G401.6 (cell line): Measurements from ENCODE around the gene MAMDC4.
"Not testable (repeated sequence)": the region's sequence is repeated elsewhere in the genome, so short reads cannot be mapped to it uniquely, and the experiment has no call there.

Experiments
- FAIRE-seq: peaks from 2 replicates; lab custom pipeline; 2012; peaks lifted over from hg19 to GRCh38; lab: Jason Lieb, UNC

Gene MAMDC4

DNA sequence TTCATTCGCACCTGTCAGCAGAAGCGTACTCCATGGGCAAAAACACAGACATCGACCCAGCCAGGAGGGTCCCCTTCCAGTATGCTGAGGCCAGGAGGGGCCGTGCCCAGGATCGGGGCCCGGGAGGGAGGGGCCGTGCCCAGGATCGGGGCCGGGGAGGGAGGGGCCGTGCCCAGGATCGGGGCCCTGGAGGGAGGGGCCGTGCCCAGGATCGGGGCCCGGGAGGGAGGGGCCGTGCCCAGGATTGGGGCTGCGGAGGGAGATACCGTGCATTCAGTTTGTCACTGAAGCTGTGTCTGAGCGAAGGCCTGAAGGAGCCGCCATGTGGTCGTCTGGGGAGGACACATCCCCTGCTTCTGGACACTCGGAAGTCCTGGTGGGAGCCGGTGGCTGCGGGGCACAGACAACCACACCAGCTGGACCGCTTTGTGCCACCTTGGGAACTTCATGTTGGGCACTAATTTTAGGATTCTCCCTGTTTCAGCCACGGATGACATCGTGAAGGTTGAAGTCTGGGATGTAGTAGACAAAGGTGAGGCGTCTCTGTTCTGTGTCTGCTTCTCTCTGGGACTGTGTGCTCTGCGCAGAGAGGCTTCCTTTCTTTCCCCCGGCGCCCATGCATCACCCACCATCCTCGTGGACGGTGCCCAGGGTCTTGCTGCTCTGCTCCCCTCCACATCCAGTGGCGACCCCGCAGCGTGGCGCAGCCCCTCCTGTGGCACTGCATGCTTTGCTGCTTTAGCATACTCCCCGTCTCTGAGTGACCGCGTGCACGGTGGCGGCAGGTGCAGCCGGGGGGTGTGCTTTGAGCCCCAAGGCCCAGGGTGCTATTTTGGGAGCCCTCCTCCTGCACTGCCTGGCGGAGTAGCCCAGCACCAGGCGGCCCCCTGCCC, 26.6 kb upstream of the MAMDC4 start:
- FAIRE-seq, result no peak

DNA sequence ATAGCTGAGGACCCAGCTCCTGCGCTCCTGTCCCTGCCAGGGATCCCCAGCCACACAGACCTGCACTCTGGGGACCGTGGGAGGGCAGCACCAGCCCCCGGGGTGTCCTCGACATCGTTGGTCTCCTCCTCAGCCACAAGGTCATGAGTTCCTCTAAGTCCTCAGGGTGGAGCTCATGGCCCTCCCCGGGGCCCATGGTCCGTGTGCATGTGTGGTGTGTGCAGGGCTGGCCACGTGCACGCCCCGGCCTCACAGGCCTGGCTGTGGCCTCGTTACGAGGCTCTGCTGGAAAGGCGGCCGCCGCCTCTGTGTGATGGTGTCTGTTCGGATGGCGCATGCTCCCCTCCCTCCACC, 26.0 kb upstream of the MAMDC4 start:
- no peak for FAIRE-seq

DNA sequence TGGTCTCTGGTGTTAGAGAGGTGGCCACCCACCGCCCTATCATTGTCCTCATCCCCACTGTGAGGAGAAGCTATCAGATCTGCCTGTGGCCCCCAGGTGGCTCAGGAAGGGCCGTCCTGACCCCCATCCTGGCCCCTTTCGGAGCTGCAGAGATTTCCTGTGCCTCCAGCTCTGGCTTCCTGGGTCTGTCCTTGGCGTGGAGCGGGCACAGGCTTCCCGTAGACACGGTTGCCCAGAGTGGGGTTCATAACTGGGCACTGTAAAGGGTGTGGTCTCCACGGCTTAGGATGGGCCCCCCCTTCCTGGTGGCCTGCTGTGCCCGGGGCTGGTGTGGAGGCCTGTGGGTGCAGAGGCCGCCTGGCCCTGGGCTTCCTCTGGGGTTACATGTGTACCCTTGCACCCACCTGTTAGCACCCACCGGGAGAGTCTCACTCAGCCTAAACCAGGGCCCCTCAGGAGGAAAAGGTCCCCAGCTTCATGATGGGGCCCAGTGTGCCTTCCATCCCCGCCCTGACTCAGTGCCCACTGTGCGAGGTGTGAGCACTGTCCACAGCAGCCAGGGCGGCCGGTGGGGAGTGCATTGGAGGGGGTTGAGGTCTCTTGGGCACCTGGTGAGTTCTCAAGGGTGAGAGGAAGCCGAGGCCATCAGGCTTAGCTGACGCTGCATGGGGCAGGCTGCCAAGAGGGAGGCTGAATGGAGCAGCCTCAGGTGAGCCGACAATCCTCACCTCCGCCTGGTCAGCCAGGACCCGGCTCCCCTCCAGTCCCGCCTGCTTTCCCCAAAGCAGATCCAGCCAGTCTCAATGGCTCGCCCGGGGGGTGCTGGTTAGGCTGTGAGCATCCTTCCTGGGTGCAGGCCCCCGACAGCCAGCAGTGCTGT, 25.2 kb upstream of the MAMDC4 start:
- FAIRE-seq, result no peak

DNA sequence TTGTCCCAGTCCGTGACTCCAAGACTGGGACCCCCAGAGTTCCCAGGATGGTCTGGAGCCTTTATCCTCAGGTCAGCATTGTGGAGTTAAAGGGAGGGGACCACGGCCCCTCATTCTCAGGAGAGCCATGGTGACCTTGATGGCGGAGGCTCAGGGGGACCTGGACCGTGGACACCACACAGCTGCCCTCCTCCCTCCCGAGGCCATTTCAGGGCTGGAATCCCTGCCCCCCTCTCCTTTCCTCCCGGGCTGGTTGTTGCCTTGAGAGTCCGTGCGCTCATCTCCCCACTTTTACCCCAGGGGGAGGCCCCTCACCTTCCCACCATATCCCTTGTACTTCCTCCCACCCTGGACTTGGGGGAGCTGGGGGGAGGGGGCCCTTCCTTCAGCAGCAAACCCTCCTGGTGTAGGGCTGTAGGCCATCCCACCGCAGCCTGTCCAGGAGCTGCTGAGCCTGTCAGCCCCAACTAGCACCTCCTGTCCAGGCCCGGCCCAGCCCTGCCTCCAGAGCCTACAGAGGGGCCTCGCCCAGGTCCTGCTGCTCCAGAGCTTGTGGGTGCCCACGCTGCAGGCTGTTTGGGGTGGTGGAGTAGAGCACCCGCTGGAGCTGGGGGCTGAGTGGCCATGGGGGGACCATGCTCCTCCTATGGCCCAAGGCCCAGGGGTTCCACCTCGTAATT, 24.2 kb upstream of the MAMDC4 start:
- no peak for FAIRE-seq

DNA sequence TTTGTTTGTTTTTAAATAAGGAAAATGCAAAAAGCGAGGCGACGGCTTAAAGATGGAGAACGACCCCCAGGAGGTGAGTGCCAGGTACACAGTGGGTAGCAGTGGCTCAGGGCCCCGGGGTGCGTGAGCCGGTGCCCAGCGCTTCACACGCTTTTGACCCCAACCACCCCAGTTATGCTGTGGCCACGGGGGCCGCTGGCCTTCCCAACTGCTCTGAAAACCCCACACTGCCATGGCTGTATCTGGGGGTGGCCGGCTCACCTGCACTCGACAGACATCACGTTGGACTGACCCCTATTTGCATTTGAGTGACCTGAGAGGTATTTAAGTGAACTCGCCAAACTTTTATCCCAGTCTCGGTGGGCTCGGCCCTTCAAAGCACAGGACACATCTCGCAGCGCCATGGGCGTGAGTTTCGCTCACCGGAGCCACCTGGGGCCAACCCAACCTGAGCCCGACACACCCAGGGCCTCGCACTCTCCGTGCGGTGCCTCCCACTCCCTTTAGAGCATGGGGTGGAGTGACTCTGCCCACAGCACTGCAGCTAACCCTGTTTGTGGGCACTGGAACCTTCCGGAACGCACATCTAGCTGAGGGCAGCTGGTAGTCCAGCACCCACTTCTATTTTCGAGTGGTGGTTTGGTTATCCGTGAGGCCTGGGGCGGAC, 23.5 kb upstream of the MAMDC4 start:
- no peak for FAIRE-seq

DNA sequence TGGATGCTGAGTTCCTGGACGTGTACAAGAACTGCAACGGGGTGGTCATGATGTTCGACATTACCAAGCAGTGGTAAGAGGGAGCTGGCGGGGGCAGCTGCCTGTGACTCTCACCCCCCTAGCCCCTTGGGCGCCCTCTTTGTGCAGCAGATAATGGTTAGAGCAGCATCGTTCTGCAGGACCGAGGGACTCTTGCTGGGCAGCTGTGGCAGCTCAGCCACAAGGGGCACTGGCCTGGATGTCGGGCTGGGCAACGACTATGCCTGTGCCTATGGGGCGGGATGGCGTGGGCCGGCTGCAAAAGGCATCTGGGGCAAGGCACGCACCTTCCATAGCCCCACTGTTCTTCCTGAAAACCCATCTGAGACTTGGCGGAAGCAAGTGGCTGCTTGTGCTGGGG, 22.7 kb upstream of the MAMDC4 start:
- no peak for FAIRE-seq

DNA sequence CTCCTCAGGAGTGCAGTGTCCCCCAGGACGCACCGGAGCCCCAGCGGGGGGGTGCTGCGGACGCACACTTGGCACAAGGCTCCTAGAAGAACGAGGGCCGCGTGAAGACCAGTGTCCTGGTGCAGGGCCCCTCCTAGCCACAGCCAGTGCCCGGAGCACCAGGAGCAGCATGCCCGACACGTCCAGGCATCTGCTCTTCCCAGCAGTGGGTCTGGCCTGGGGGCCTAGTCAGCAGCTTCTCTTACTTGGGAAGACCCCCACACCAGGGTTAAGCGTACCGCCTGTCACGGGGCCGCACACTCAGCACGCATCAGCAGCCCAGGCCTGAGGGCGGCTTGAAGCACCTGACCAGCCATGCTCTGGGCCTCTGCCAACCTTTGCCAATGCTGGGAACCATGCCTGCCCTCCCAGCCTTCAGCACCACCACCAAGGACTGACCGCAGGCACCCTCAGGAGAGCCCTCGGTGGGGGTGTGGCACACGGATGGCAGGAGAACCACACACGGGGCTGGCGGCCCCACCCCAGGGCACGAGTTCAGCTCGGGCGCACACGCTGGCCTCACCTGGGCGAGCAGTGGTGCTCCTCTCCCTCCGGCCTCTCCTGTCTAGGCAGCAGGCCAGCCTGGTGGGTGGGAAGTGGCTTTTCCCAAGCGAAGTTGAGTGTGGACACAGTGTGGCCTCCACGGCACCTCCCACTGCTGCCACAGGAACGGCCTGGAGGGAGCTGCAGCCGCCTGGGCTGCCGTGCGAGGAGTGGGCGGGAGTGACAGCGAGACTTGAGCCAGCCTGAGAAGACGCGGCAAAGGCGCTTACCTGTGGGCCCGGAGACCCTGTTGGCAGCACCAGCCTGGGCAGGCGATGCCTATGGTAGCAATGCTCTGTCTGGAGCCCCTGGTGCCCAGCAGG, 21.9 kb upstream of the MAMDC4 start:
- no peak for FAIRE-seq

DNA sequence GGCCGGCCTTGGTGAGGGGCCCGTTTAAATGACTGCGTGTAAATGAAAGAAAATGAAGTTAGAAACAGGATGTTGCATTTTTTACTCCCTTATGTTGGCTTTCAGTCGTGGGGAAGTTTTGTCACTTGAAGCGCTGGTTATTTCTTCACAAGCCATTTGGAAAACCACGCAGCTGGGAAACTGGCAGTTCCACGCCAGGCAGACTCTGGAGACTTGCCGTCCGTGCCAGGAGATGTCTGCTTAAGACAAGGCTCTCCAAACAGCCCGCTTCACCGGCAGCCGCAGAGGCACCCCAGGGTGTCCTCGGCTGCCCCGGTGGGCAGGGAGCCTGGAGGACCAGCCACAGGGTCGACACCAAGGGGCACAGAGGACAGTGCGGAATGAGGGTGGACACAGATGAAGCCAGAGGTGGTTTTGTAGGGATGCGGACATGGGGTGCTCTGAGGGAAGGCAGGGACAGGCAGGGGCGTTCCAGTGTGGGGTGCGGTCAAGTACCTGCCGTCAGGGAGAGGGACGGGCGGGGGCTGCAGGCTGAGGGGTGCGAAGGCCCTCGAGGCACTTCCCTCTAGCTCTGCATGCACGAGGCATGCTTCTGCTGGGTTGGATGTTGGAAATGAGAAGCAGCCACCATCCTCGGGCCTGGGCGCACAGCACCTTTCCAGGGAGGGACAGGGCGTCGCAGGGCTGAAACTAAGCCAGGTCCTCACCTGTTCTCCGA, 21.0 kb upstream of the MAMDC4 start:
- no peak for FAIRE-seq

DNA sequence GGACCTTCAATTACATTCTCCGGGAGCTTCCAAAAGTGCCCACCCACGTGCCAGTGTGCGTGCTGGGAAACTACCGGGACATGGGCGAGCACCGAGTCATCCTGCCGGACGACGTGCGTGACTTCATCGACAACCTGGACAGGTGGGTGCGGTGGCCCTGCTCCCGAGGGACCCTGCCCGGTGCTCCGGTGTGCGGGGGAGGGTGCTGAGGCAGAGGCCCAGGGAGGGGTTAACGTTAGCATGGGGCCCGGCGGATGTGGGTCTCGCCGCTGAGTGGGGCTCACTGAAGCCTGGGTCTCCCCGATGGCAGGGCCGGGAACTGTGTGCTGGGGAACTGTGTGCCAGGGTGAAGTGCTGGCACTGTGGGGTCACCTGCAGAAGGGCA, 20.4 kb upstream of the MAMDC4 start:
- no peak for FAIRE-seq

DNA sequence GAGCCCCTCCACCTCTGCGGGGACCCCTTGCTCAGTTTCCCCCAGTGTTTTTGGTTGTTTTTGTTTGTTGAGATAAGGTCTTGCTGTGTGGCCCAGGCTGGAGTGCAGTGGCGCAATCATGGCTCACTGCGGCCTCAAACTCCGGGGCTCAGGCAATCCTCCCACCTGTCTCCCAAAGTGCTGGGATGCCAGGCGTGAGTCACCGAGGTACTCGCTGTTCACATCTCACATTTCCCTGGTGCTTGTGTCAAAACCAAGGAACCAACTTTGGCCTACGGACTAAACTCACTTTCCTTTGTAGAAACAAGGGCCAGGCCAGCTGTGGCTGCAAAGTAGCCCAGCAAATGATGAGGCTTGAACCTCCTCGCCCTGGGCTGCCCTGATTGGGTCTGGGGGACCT, 19.6 kb upstream of the MAMDC4 start:
- no peak for FAIRE-seq

DNA sequence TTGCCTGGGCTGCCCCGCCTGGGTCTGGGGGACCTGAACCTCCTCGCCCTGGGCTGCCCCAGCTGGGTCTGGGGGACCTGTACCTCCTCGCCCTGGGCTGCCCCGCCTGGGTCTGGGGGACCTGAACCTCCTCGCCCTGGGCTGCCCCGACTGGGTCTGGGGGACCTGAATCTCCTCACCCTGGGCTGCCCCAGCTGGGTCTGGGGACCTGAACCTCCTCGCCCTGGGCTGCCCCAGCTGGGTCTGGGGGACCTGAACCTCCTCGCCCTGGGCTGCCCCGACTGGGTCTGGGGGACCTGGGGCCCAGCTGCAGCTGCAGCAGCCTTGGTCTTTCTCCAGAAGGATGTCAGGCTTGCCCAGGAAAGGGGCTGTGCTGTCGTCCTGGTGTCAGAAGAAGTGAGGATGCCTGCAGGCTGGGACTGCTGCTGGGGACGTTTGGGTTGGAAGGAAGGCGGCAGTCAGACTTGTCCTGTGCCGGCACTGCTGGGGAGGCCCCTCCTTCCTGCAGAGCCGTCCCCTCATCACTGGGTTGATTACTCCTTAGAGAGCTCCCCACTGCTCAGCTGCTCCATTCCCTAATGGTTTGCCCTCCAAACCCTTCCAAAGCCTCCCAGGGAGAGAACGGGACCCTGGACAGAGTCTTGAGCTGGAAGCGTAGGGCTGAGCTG, 18.6 kb upstream of the MAMDC4 start:
- FAIRE-seq, result not testable (repeated sequence)

DNA sequence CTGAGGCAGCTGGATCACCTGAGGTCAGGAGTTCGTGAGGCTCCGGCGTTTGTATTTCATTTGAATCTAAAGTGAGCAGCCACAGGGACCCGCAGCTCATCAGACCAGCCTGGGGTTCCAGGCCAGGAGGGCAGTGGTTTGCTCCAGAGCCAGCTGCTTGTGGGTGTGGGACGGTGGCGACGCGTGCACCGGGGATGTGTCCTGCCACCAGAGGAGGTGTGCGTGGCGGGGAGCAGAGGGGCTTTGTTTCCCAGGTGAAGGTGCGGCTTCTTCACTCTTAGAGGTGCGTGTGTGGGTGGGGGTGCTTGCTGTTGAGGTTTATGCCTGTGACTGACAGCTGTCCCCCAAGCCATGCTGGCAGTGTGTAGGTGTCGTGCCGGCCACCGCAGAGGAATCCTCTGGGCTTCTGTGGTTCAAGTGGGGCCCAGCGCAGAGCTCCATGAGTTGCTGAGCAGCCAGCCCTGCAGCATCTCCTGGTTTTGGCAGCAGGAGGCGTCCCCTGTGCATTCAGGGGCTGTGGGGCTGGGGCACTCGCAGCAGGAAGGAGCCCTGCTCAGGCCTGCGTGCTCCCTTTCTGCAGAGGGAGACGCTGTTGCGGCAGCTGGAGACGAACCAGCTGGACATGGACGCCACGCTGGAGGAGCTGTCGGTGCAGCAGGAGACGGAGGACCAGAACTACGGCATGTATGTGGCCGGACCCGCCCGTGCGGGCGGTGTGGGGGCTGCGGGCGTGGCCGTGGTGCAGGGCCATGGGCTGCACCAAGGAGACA, 16.8 kb upstream of the MAMDC4 start:
- FAIRE-seq, result no peak

DNA sequence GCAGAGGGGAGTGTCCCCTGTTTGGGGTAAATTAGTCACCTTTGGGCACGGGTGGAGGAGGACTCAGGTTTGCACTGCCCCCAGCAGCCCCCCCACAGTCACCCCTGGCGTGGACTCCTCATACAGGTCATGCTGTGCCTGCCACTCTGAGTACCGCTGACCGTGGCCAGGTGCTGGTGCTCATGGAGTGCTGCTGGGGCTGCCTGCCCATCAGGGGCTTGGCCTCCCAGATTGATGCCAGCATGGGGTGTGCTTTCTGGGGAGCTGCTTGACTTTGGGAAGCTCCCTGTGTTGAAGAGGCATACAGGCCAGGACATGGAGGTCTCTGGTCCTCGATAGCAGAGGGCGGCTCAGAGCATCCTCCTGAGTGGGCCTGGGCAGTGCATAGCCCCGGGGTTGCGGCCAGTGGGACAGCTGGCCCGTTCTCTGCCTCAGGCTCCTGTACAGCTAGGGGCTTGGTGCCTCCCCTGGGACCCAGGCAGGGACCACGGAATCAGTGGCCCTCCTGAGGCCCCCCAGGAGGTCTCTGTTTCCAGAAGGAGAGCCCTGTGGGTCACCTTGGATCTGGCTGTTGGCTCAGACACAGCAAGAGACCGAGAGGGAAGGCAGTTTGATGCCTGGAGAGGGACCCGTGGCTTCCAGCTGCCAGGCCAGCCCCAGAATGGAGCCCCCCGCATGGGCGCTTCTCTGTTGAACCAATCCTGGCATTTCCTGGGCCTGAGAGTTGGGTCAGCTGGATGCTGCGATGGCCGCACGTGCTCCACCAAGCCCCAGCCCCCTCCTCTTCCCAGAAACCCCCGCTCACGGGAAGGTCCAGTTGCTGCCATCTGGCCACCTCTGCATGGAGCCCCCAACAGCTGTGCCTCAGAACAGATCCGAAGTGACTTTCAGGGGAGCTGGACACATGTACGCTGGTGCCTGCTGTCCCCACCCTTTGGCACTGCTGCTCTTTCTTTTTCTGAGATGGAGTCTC, 15.9 kb upstream of the MAMDC4 start:
- FAIRE-seq, result no peak

DNA sequence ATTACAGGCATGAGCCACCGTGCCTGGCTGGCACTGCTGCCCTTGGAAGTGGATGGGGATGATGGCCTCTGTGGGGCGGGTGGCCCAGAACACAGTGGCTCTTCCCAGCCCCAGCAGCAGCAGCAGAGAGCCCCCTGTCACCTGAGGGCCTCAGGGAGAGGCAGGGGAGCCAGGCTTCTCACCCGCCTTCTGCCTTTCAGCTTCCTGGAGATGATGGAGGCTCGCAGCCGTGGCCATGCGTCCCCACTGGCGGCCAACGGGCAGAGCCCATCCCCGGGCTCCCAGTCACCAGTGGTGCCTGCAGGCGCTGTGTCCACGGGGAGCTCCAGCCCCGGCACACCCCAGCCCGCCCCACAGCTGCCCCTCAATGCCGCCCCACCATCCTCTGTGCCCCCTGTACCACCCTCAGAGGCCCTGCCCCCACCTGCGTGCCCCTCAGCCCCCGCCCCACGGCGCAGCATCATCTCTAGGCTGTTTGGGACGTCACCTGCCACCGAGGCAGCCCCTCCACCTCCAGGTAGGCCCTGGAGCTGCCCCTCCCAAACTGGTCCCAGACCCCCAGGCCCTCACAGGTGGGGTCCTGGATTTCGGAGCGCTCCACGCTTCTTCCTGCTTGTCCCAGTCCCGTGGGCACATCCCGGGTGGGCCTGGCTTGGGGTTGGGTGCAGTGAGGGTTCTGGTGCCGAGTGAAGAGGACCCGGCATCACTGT, 14.8 kb upstream of the MAMDC4 start:
- FAIRE-seq, result no peak

DNA sequence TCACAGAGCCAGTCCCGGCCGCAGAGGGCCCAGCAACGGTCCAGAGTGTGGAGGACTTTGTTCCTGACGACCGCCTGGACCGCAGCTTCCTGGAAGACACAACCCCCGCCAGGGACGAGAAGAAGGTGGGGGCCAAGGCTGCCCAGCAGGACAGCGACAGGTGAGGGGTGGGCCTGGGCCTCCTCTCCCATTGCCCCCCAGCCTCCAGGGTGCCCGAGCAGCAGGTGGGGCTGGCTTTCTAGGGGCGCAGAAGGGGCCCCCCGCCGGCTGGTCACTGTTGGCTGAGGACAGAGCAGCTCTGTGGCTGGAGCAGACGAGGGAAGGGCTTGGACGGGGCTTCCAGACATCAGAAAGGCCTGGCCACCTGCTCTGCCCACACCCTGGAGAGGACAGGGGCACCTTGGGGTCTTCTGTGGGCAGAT, 14.3 kb upstream of the MAMDC4 start:
- not testable (repeated sequence) for FAIRE-seq

DNA sequence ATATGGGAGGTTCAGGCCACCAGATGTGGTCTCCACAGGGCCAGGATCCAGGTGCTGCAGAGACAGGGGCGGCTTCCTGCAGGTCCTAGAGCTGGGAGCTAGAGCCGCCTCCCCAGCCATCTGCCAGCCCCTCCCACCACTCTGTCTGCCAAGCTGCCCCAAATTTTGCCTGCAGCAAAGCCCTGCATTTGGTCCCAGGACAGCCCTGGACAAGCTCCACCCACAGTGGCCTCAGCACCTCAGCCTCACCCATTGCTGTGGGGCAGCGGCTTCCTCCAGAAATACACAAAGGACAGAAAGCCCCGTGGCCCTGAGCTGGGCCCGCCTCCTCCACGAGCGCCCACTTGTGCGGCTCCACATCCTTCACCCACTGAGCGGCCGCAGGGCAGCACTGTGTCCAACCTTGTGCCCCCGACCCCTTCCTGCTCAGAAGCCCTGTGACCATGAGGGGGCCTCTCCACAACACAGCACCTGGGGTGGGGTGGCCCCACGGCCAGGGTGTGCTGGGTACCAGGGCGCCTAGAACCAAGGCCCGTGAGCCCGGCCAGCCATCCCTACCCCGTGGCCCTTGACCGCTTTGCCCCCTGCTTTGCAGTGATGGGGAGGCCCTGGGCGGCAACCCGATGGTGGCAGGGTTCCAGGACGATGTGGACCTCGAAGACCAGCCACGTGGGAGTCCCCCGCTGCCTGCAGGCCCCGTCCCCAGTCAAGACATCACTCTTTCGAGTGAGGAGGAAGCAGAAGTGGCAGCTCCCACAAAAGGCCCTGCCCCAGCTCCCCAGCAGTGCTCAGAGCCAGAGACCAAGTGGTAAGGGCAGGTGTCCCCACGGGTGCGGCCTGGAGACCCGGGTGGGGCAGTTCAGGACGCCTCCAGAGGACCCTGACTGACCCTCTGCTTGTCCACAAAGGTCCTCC, 13.6 kb upstream of the MAMDC4 start:
- no peak for FAIRE-seq
